ENCODE measurements around the gene ATP6V0C. TPM values are rescaled to one million over a fixed set of nuclear protein-coding genes. Genes with fewer than 3 reads are reported as not detected.

The ATP6V0C gene
- total RNA-seq, 2 experiments from 2014 or later = 147 to 148 TPM

- ChIA-PET CTCF (interaction anchor here (1.7 kb wide), 1 partner anchor 17 kb away, joined by 6 read pairs; no protein-coding TSS in a partner anchor), POLR2A (interaction anchor here (1.1 kb wide), 1 partner anchor 14 kb away, joined by 4 read pairs; no protein-coding TSS in a partner anchor)
Measured at GRCh38 chr16:2517954-2518605, 4.3 kb downstream of the ATP6V0C start.

GRCh38 chr16:2518823-2519710, 5.3 kb downstream of the ATP6V0C start:
- CTCF ChIA-PET = interaction anchor here (1.7 kb wide), 1 partner anchor 18 kb away, joined by 6 read pairs; no protein-coding TSS in a partner anchor
- POLR2A ChIA-PET = interaction anchor here (1.1 to 1.7 kb wide), 3 partner anchors 13 to 19 kb away, joined by 4 to 23 read pairs (median 7); partner anchors contain the start of gene PDPK1

- ChIA-PET CTCF (no interaction called here), POLR2A (interaction anchor here (0.7 to 1.7 kb wide), 5 partner anchors 11 to 45 kb away, joined by 3 to 23 read pairs (median 7); partner anchors contain the start of genes CEMP1, PDPK1 and TBC1D24)
Measured at GRCh38 chr16:2519711-2520080, 5.9 kb downstream of the ATP6V0C start.

- ChIA-PET POLR2A (interaction anchor here (0.7 to 1.7 kb wide), 5 partner anchors 11 to 45 kb away, joined by 3 to 23 read pairs (median 7); partner anchors contain the start of genes CEMP1, PDPK1 and TBC1D24), CTCF (interaction anchor here (1.0 to 1.2 kb wide), 2 partner anchors 11 to 19 kb away, joined by 3 to 5 read pairs; partner anchors contain the start of gene CEMP1)
Measured at GRCh38 chr16:2520097-2520783, 6.5 kb downstream of the ATP6V0C start, which contains the start of gene AMDHD2. TSS of gene AMDHD2 (plus strand) at chr16:2520371. CDS start at chr16:2520459, 88 bp downstream.

GRCh38 chr16:2520784-2521531, 7.2 kb downstream of the ATP6V0C start:
- POLR2A ChIA-PET = interaction anchor here (0.6 to 1.7 kb wide), 4 partner anchors 10 to 1100 kb away, joined by 6 to 23 read pairs (median 10); partner anchors contain the start of genes CEMP1 and PDPK1
- CTCF ChIA-PET = interaction anchor here (1.0 to 1.2 kb wide), 2 partner anchors 10 to 18 kb away, joined by 3 to 5 read pairs; partner anchors contain the start of gene CEMP1

GRCh38 chr16:2523801-2524231, 10.1 kb downstream of the ATP6V0C start:
- ChIA-PET CTCF (no interaction called here), POLR2A (no interaction called here)

- POLR2A ChIA-PET = no interaction called here
- CTCF ChIA-PET = no interaction called here
Measured at GRCh38 chr16:2524339-2524938, 10.7 kb downstream of the ATP6V0C start.

GRCh38 chr16:2526135-2526534, 12.4 kb downstream of the ATP6V0C start:
- ChIA-PET POLR2A (no interaction called here), CTCF (no interaction called here)

GRCh38 chr16:2527071-2527783, 13.5 kb downstream of the ATP6V0C start:
- CTCF ChIA-PET = no interaction called here
- POLR2A ChIA-PET = no interaction called here

- POLR2A ChIA-PET = no interaction called here
- CTCF ChIA-PET = no interaction called here
Measured at GRCh38 chr16:2527784-2528100, 14.0 kb downstream of the ATP6V0C start.

GRCh38 chr16:2528161-2529060, 14.7 kb downstream of the ATP6V0C start:
- CTCF ChIA-PET = no interaction called here

GRCh38 chr16:2529061-2529931, 15.5 kb downstream of the ATP6V0C start:
- CTCF ChIA-PET = no interaction called here
- POLR2A ChIA-PET = no interaction called here

More at GRCh38 chr16:2528161-2529060, 14.7 kb downstream of the ATP6V0C start:
- POLR2A ChIA-PET = no interaction called here

GRCh38 chr16:2529961-2530628, 16.3 kb downstream of the ATP6V0C start:
- CTCF ChIA-PET = no interaction called here
- POLR2A ChIA-PET = no interaction called here

GRCh38 chr16:2530629-2531318, 17.0 kb downstream of the ATP6V0C start:
- ChIA-PET POLR2A (interaction anchor here (0.6 to 1.2 kb wide), 6 partner anchors 9 to 1784 kb away, joined by 3 to 13 read pairs (median 4); partner anchors contain the start of gene AMDHD2), CTCF (interaction anchor here (0.8 to 1.0 kb wide), 2 partner anchors 10 to 30 kb away, joined by 3 to 5 read pairs; partner anchors contain the start of gene AMDHD2)

- ChIA-PET CTCF (interaction anchor here (0.8 to 1.0 kb wide), 2 partner anchors 11 to 30 kb away, joined by 3 to 5 read pairs; partner anchors contain the start of gene AMDHD2), POLR2A (interaction anchor here (0.6 to 1.2 kb wide), 6 partner anchors 10 to 1784 kb away, joined by 3 to 13 read pairs (median 4); partner anchors contain the start of gene AMDHD2)
Measured at GRCh38 chr16:2531371-2531695, 17.6 kb downstream of the ATP6V0C start, which contains the start of gene CEMP1. TSS of gene CEMP1 (minus strand) at chr16:2531408. CDS start at chr16:2531073, 335 bp downstream.
